ENCODE measurements around the gene KRTAP5-5.
"Not testable (repeated sequence)": the region's sequence is repeated elsewhere in the genome, so short reads cannot be mapped to it uniquely, and the experiment has no call there.

The KRTAP5-5 gene

GRCh38 chr11:1629326-1630185 lies at the start of gene KRTAP5-5:
KRTAP5-5 (plus strand) TSS chr11:1629775; CDS start chr11:1629841, 66 bp downstream.
- FAIRE-seq = no peak

- FAIRE-seq = no peak
These were observed 47.6 kb upstream of the KRTAP5-5 start for GRCh38 chr11:1581976-1582375.

- FAIRE-seq = not testable (repeated sequence)
These were observed 46.7 kb upstream of the KRTAP5-5 start for GRCh38 chr11:1582909-1583308.

- not testable (repeated sequence) for FAIRE-seq
These were observed 44.8 kb upstream of the KRTAP5-5 start, which contains the start of gene KRTAP5-1 for GRCh38 chr11:1584661-1585370. KRTAP5-1 (minus strand) TSS chr11:1585283; CDS start chr11:1585249, 34 bp downstream.

- FAIRE-seq = no peak
These were observed 42.9 kb upstream of the KRTAP5-5 start for GRCh38 chr11:1586699-1587098.

GRCh38 chr11:1589191-1589963 lies 40.2 kb upstream of the KRTAP5-5 start:
- FAIRE-seq = not testable (repeated sequence)

- no peak for FAIRE-seq
These were observed 39.6 kb upstream of the KRTAP5-5 start for GRCh38 chr11:1589996-1590395.

GRCh38 chr11:1592628-1593027 lies 36.9 kb upstream of the KRTAP5-5 start:
- FAIRE-seq = no peak

GRCh38 chr11:1595994-1596575 lies 33.5 kb upstream of the KRTAP5-5 start:
- FAIRE-seq = not testable (repeated sequence)

- not testable (repeated sequence) for FAIRE-seq
These were observed 32.9 kb upstream of the KRTAP5-5 start for GRCh38 chr11:1596576-1597121.

GRCh38 chr11:1597331-1597993 lies 32.1 kb upstream of the KRTAP5-5 start:
- no peak for FAIRE-seq

- FAIRE-seq = no peak
These were observed 31.6 kb upstream of the KRTAP5-5 start, which contains the start of gene KRTAP5-2 for GRCh38 chr11:1597994-1598380. KRTAP5-2 (minus strand) TSS chr11:1598294; CDS start chr11:1598250, 44 bp downstream.

- not testable (repeated sequence) for FAIRE-seq
These were observed 31.2 kb upstream of the KRTAP5-5 start for GRCh38 chr11:1598406-1598805.

GRCh38 chr11:1598816-1599215 lies 30.8 kb upstream of the KRTAP5-5 start:
- FAIRE-seq = no peak

GRCh38 chr11:1600626-1601025 lies 28.9 kb upstream of the KRTAP5-5 start:
- no peak for FAIRE-seq

- not testable (repeated sequence) for FAIRE-seq
These were observed 27.9 kb upstream of the KRTAP5-5 start for GRCh38 chr11:1601663-1602062.

GRCh38 chr11:1603629-1604028 lies 25.9 kb upstream of the KRTAP5-5 start:
- FAIRE-seq = no peak

- no peak for FAIRE-seq
These were observed 25.4 kb upstream of the KRTAP5-5 start for GRCh38 chr11:1604181-1604580.

- no peak for FAIRE-seq
These were observed 24.9 kb upstream of the KRTAP5-5 start for GRCh38 chr11:1604711-1605110.

GRCh38 chr11:1605923-1606322 lies 23.7 kb upstream of the KRTAP5-5 start:
- FAIRE-seq = not testable (repeated sequence)

- FAIRE-seq = not testable (repeated sequence)
These were observed 22.3 kb upstream of the KRTAP5-5 start for GRCh38 chr11:1607156-1607845.

Data from islet of Langerhans (tissue), 1 donor.